Stomach smooth muscle (tissue), 2 donors: Measurements from ENCODE around the gene BORCS8.
"Not testable (repeated sequence)": the region's sequence is repeated elsewhere in the genome, so short reads cannot be mapped to it uniquely, and the experiment has no call there.

Experiments used
- H3K27ac ChIP-seq: one replicate; pipeline ENCODE4 v1.7.0; 2013; ENCODE audit warnings: mild to moderate bottlenecking, low read length, inconsistent platforms
- H3K27me3 ChIP-seq, 2 donors: one replicate each; pipeline ENCODE4 v1.7.0; 2013; ENCODE audit warnings: low read length in 2 of 2; ENCODE audit not compliant: insufficient read depth in 2 of 2, control insufficient read depth in 1 of 2
- H3K36me3 ChIP-seq, 2 donors: one replicate each; pipeline ENCODE4 v1.7.0; 2013; ENCODE audit warnings: low read length in 2 of 2; ENCODE audit not compliant: control insufficient read depth in 2 of 2, insufficient read depth in 2 of 2
- H3K4me1 ChIP-seq: one replicate; pipeline ENCODE4 v1.7.0; 2013; ENCODE audit warnings: low read length; ENCODE audit not compliant: control insufficient read depth, insufficient read depth
- H3K4me3 ChIP-seq, 2 donors: one replicate each; pipeline ENCODE4 v1.7.0; 2013; ENCODE audit warnings: low read length in 2 of 2
- H3K9ac ChIP-seq, 2 donors: one replicate each; pipeline ENCODE4 v1.7.0; 2013; ENCODE audit warnings: low read length in 2 of 2, mild to moderate bottlenecking in 1 of 2
- H3K9me3 ChIP-seq, 2 donors: one replicate each; pipeline ENCODE4 v1.7.0; 2013; ENCODE audit warnings: low read length in 2 of 2; ENCODE audit not compliant: control insufficient read depth in 2 of 2
- donor health status: healthy.
- donor health status: Pancreatic carcinoma.

The BORCS8 gene

GRCh38 chr19:19147344-19147743 lies 44.6 kb downstream of the BORCS8 start:
- Histone ChIP-seq H3K27ac (no peak overlapping the region), H3K4me3 (no peak overlapping the region), H3K36me3 (peaks cover 5 to 10% of the 10 kb centered on the region in 2 donors), H3K9ac (no peak overlapping the region), H3K9me3 (no peaks in the 10 kb centered on the region), H3K4me1 (peaks cover 6% of the 10 kb centered on the region), H3K27me3 (no peaks in the 10 kb centered on the region)

DNA sequence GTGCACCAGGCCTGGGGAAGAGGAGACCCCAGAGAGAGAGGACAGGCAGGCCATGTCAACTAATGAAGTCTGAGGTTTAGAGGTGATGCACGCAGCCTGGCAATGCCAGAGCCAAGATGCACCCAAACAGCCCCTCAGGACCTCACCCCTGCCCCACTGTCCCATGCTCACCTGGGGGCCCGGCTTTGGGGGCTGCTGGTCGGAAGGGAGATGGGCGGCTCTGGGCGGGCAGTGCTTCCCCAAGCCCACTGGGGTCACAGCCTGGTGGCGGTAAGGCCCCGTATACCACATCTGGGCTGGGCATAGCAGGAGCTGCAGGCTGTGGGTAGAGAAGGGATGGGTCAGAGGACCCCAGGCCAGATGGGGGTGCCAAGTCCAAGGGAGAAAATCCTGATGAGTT lies 45.1 kb downstream of the BORCS8 start:
- H3K9me3 ChIP-seq = no peaks in the 10 kb centered on the region
- no peaks in the 10 kb centered on the region for H3K27me3 ChIP-seq
- peaks cover 5 to 10% of the 10 kb centered on the region in 2 donors for H3K36me3 ChIP-seq
- no peak overlapping the region for H3K27ac ChIP-seq
- H3K4me3 ChIP-seq = no peak overlapping the region
- peaks cover 6% of the 10 kb centered on the region for H3K4me1 ChIP-seq
- no peak overlapping the region for H3K9ac ChIP-seq

- H3K4me1 ChIP-seq = peaks cover 6% of the 10 kb centered on the region
- H3K36me3 ChIP-seq = peaks cover 5 to 10% of the 10 kb centered on the region in 2 donors
- H3K27me3 ChIP-seq = no peaks in the 10 kb centered on the region
- no peak overlapping the region for H3K27ac ChIP-seq
- H3K9me3 ChIP-seq = no peaks in the 10 kb centered on the region
- no peak overlapping the region for H3K9ac ChIP-seq
- H3K4me3 ChIP-seq = peak overlapping the region in 1 of 2 donors; percentile 57
These were observed 46.0 kb downstream of the BORCS8 start for GRCh38 chr19:19145684-19146608.

DNA sequence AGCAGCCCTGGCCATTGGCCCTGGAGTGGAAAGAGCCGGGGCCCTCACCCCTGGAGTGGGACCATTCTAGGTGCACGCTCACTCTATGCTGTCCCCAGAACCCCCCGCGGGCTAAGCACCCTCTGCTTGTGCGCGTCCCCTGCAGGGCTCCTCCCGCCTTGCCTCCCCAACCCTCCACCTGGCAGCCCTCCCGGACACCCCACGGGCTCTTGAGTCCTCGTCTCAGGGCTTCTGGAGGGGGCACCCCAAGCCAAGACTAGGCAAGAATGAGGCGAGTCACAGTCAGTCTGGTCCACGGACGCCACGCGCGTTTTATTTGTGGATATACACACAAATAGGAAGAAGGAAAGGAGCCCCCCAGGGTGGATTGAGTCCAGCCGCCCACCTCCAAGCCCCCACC lies 46.7 kb downstream of the BORCS8 start:
- H3K4me3 ChIP-seq = no peak overlapping the region
- no peak overlapping the region for H3K9ac ChIP-seq
- H3K4me1 ChIP-seq = peaks cover 6% of the 10 kb centered on the region
- H3K9me3 ChIP-seq = no peaks in the 10 kb centered on the region
- H3K27me3 ChIP-seq = no peaks in the 10 kb centered on the region
- peaks cover 5 to 7% of the 10 kb centered on the region in 2 donors for H3K36me3 ChIP-seq
- no peak overlapping the region for H3K27ac ChIP-seq

DNA sequence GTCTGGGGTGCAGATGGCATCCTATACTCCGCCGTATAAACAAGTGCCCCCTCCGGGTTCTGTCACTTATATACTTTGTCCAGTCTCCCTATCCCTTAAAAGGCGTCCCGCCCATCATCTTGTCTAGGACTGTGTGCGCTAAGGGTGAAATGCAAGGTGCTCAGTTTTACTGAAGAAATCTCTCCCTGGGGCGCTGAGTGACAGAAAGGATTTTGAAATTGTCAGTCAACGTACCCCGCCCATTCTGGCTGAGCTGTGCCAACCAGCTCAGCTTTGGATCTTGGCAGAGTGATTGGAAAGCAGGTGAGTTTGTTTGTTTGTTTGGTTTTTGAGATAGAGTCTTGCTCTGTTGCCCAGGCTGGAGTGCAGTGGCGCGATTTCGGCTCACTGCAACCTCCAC lies 49.6 kb downstream of the BORCS8 start:
- Histone ChIP-seq H3K9ac (no peak overlapping the region), H3K4me1 (peaks cover 14% of the 10 kb centered on the region), H3K4me3 (no peak overlapping the region), H3K27me3 (no peaks in the 10 kb centered on the region), H3K27ac (no peak overlapping the region), H3K36me3 (no peaks in the 10 kb centered on the region), H3K9me3 (no peaks in the 10 kb centered on the region)

- H3K36me3 ChIP-seq = no peaks in the 10 kb centered on the region
- no peaks in the 10 kb centered on the region for H3K9me3 ChIP-seq
- no peaks in the 10 kb centered on the region for H3K27me3 ChIP-seq
- peaks cover 12% of the 10 kb centered on the region for H3K4me1 ChIP-seq
- no peak overlapping the region for H3K27ac ChIP-seq
- H3K9ac ChIP-seq = no peak overlapping the region
- H3K4me3 ChIP-seq = no peak overlapping the region
These were observed 51.5 kb downstream of the BORCS8 start for GRCh38 chr19:19140476-19140875.

DNA sequence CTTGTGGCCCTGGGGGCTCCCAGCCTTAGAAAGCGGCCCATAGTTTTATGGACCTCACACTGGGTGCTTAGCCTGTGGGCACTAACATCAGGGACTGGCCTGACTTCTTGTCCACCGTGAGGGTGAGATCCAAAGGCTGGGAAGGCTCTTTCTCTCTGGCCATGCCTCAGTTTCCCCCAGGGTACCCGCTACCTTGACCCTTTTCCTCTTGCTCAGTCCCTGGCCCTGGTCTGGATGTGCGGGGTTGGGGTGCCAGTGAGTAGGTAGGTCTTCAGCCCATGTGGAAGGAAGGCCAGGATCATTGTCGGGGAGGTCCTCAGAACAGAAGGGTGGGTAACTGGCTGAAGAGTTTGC lies 52.1 kb downstream of the BORCS8 start:
- no peaks in the 10 kb centered on the region for H3K27me3 ChIP-seq
- H3K4me1 ChIP-seq = peaks cover 13% of the 10 kb centered on the region
- no peaks in the 10 kb centered on the region for H3K36me3 ChIP-seq
- H3K27ac ChIP-seq = no peak overlapping the region
- H3K9me3 ChIP-seq = no peaks in the 10 kb centered on the region
- no peak overlapping the region for H3K9ac ChIP-seq
- H3K4me3 ChIP-seq = no peak overlapping the region

DNA sequence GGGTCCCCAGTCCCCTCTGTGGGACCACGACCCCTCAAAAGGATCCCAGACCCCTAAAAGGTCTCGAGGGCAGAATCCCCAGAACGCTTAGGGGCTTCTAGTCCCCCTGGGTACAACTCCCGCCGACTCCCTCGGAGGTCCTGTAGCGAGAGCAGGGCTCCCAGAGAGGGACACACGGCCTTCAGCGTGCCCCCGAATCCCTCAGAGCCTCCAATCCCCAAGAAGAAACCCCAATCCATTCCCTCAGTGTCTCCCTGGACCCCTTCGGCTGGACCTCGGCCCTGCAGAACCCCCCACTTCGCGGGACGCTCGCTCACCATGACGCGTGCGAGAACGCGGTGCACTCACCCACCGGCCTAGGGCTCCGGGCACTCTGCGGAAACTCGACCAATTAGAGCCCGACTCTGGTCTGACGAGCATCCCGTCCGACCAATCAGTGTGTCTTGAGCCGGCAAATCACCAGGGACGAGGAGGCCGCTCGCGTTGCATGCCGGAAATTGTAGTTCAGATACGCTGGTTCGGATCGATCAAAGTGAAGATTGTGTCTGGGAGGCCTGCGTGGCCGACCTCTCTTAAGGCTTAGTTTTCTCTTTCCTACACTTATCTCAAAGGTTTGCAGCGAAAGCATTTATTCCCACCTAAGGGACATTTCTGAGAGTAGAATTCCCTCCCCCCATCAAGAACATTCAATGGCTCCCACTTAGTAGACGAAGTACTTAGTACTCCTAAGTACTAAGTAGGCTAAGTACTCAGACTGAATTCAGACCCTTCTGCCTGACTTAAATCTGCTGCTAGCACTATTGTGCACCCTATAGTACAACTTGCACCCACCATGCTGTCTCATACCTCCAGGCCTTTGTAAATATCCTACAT lies 53.6 kb downstream of the BORCS8 start, which contains the start of gene TMEM161A:
Gene TMEM161A, minus strand, starts transcription at position 370 of the 873 bp plus-strand sequence. Its CDS starts 50 bp downstream, at position 320.
- H3K9ac ChIP-seq = peak within 1 kb of the TSS; percentile 98 to 99
- H3K4me1 ChIP-seq = peaks cover 17% of the 10 kb centered on the region
- H3K36me3 ChIP-seq = no peaks in the 10 kb centered on the region
- H3K9me3 ChIP-seq = no peaks in the 10 kb centered on the region
- H3K27ac ChIP-seq = peak within 1 kb of the TSS; percentile 37
- peak within 1 kb of the TSS; percentile 99 for H3K4me3 ChIP-seq
- H3K27me3 ChIP-seq = no peaks in the 10 kb centered on the region

GRCh38 chr19:19137556-19138108 lies 54.3 kb downstream of the BORCS8 start:
- peaks cover 0 to 1% of the 10 kb centered on the region in 2 donors for H3K9me3 ChIP-seq
- H3K4me1 ChIP-seq = peaks cover 17% of the 10 kb centered on the region
- no peaks in the 10 kb centered on the region for H3K36me3 ChIP-seq
- H3K9ac ChIP-seq = peak overlapping the region; percentile 98 to 99
- no peaks in the 10 kb centered on the region for H3K27me3 ChIP-seq
- peak overlapping the region; percentile 37 for H3K27ac ChIP-seq
- peak overlapping the region; percentile 99 for H3K4me3 ChIP-seq

- Histone ChIP-seq H3K9me3 (peaks cover 0 to 11% of the 10 kb centered on the region in 2 donors), H3K4me1 (peaks cover 17% of the 10 kb centered on the region)
- H3K27me3 ChIP-seq, H3K36me3 ChIP-seq, H3K27ac ChIP-seq, H3K4me3 ChIP-seq, H3K9ac ChIP-seq: not testable (repeated sequence)
These were observed 56.2 kb downstream of the BORCS8 start for GRCh38 chr19:19135713-19136112.
